Activated CD8-positive, alpha-beta memory T cell treated with anti-CD3 and anti-CD28 coated beads, Interleukin-2, amount 50 U/mL, for 24 hours (primary cell): ENCODE measurements around the gene CSMD2.

Experiments used
- DNase-seq: peaks from one replicate; pipeline ENCODE4 v3.0.0-alpha.2; 2020; ENCODE audit errors: extremely low read depth

The CSMD2 gene

DNA sequence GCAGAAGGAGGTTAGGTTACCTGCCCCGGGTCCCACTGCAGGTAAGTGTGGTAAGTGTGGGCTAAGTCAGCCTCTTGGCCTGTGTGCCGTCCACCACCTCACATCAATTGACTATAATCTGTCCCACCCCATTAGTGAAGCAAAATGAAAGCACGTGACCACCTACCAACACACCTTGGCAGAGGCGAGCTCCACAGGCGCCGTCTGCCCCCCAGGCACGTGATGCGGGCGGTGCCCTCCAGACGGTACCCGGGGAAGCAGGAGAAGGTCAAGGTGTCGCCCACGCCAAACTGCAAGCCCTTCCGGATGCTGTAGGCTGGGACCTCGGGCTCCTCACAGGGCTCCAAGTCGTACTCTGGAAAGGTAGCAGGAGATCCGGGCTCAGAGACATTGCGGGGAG, 450.6 kb downstream of the CSMD2 start:
- no peak for DNase-seq

- no peak for DNase-seq
These were observed 451.8 kb downstream of the CSMD2 start for GRCh38 chr1:33713058-33713877.

DNA sequence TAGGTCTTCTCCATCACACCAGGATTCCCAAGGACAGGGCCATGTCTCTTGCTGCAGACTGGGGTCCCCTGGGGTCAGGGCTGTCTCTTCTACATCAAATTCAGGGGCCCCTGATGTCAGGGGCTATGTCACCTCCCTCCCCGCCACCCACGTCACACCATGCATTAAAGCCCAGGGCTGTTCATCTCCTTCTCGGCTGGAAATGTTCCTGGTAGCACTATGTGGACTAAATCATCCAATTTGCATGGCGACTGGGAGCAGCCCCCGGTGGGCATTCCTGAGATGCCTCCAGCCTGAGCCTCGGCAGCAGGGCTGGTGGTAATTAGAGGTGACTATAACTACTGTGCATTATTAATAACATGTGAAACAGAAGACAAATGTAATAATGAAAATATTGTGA, 452.8 kb downstream of the CSMD2 start:
- no peak for DNase-seq

GRCh38 chr1:33711511-33711910, 453.5 kb downstream of the CSMD2 start:
- DNase-seq = no peak

DNA sequence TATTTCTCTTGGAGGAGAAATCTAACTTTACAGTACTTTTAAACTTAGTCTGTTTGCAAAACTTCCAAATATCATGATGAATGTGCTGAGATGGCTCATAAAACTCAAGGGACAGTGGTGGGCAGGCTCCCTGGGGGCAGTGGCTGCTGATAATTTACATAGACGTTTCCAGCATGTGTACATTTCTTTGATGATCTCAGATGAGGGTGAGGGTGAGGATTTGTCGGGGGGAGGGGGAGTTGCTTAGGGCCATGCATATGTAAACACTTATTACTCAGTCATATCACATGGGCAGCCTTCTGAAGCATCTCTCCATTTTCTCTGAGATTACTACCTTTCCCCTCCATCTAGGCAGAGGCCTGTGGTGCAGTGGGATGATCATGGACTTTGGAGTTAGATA, 454.1 kb downstream of the CSMD2 start:
- no peak for DNase-seq

DNA sequence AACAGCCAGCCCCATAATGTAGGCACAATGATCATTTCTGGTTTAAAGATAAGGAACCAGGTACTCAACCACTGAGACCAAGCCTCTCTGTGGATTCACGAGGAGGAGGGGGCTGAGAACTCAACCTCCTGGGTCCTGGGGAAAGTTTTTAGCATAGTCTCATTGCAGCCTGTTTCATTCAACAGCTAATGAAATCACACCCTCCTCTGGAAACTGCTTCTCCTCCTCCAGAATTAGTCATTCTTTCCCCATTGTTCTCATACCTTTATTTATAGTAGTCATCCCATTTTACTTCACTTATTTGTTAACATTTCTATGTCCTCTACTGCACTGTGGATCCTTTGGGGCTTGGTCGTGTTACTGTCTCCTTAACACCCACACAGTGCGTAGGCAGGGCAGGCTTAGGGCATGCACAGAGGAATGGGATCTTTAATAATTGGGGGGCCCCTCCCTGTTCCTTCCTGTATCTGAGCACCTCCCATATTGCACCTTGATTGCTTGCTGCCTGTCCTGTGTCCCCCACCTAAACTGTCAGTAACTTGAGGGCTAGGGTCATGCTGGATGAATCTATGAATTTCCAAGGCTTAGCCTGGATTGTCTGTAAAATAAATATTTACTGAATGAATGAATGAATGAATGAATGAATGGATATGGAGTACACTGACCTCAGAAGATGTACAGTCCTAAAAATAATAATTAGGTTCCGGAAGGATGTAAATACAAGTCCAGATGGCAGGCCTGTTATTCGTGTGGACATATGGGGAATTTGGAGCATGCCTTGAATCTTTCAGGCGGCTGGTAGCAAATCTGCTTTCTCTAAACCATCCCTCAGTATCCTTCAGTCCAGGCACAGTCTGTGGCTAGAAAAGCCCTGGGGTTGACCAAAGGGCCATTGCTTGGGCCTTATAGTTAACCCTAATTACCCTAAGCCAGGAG, 455.0 kb downstream of the CSMD2 start:
- DNase-seq = no peak

DNA sequence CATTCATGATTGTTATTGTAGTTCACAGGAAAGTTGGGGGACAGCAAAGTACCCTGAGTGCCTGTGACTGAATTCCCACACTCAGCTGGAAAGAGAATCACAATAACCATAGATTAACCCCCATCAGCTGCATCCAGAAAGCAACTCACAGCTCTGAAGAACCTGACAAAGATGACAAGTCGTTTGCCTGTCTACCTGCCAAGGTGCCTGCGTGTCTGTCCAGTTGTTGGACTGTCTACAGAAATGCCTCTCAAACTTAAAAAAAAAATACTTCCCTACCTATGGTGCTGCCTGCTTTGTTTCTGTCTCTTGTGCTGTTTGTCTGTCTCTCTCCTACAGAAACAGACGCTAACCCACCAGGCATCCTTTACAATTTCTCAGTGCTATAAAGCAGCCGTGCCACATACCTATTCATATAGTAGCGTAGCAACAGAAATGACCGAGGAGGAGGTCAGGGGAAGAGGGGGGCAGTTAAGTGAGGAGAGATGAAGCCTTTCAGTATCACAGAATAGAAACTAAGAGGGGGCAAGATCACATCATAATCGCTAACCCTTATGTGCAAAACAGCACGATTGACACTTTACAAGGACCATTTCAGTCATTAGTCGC, 455.8 kb downstream of the CSMD2 start:
- DNase-seq = no peak

GRCh38 chr1:33706634-33707255, 458.3 kb downstream of the CSMD2 start:
- no peak for DNase-seq

- no peak for DNase-seq
These were observed 461.6 kb downstream of the CSMD2 start for GRCh38 chr1:33703464-33703863.

DNA sequence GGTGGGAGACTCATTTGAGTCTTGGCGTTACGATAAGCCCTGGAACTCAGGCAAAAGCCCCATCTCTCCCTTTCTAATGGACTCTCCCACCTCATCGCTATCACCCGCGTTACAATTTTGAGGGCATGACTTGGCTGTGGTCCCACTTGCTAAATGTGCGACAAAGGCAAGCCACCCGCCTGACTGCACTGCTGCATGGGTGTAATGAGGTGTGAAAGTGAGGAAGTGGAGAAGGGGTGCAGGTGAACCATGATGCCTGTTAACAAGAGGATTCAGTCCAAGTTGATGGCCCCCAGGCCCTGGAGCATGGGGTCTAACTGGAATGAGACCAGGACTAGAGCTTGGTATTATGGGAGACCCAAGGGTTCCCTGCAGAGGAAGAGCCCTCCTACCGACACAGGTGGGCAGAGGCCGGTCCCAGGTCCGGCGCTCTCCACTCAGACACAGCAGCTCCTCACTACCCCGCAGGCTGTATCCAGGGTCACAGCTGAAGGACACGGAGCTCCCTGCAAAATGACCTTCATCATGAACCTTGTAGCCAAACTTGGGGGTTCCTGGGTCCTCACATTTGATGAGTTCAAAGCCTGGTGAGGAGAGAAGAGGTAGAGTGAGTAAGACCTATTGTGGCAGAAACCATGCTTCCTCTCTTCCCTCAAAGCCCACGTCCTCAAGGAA, 466.5 kb downstream of the CSMD2 start:
- DNase-seq = no peak

GRCh38 chr1:33697816-33698215, 467.2 kb downstream of the CSMD2 start:
- DNase-seq = no peak

DNA sequence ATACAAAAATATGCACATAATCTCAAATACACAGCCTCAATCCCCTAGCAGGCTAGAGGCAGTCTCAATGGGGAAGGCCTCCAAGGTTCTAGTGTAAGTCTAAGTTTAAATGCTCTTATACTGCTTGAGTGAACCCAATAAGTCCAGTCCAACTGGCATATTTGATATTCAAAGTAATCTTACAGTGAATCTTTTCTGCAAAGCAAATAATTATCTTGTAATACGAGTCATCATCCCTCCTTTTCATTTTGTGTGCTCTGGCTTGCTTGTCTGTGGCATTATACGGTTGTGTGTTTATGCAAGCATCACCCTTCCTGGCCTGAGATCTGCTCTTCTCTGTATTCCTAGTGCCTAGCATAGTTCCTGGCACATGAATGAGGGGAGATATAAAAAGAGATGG, 468.1 kb downstream of the CSMD2 start:
- no peak for DNase-seq

DNA sequence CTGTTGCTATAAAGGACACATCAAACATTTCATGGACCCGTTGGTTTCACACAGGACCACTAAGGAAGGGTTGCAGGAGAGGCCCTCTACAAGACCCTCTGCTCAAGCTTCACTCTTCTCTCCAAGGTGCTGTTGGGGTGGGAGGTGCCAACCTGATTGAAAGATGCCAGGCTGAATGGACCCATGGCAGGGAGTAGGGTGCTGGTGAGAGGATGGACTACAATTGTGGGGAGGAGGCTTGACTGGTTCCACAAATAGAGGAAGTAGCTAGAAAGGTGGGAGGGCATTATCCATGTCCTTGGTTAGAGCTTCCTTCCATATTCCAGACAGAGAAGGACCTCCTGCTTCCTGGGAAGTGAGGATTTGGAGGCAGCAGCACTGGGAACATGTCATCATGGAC, 468.7 kb downstream of the CSMD2 start:
- DNase-seq = no peak

DNA sequence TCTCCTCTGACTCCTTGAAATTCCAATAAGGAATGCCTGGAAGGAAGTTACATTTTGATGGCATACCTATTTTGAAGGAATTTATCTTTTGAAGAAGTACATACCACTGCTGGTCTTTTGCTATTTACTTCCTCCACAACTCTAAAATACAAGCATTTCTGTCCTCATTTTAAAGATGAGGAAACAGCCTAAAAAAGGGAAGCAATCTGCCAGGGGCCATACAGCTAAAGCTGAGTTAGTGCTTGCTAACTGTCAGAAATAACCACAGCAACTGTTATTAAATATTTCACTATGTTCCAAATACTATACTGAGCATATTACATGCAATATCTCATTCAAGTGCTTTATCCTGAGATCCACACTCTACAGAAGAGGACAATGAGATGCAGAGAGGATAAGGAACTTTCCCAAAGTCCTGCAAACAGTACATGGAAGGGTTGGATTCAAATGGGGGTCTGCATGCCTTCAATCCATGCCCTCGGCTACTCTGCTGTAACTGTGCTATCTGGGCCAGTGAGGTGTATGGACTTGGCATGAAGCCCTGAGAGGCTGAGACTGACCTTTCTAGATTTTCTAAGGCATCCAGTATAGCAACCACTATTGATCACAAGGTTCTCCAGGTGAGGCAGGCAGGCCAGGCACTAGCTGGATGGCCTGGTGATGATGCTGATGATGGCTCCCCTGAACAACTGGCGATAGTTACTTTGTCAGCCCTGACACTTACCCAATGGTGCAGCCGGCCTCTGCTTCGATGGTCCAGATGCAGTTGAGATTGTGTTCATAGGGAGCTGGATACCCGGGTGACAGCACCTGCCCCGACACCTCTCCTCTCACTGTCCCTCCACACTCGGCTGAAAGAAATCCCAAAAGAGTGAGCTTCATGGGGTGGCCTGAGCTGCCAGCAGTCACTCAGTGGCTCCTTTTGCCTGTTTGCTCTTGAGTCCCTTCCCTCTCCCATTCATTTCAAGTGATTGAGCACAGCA, 472.5 kb downstream of the CSMD2 start:
- DNase-seq = no peak

- DNase-seq = no peak
These were observed 478.0 kb downstream of the CSMD2 start for GRCh38 chr1:33687000-33687399.

DNA sequence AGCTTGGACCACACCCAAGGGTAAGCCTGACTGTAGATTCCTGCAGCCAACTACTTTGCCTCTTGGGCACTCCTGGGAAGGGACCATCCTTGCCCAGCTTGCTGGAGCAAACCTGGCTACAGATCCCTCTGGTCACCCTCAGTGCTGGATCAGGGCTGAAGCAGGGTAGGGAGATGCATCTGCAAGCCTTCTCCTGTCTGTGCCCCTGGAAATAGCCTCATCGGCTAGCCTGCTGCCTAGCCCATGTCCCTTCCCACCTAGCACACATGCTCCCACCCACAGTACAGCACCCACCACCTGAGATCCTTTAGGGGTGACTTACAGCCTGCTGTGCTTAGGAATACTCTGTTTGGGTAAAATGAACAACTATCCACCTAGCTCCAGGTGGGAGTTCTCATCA, 478.5 kb downstream of the CSMD2 start:
- no peak for DNase-seq

GRCh38 chr1:33685256-33685655, 479.8 kb downstream of the CSMD2 start:
- no peak for DNase-seq

DNA sequence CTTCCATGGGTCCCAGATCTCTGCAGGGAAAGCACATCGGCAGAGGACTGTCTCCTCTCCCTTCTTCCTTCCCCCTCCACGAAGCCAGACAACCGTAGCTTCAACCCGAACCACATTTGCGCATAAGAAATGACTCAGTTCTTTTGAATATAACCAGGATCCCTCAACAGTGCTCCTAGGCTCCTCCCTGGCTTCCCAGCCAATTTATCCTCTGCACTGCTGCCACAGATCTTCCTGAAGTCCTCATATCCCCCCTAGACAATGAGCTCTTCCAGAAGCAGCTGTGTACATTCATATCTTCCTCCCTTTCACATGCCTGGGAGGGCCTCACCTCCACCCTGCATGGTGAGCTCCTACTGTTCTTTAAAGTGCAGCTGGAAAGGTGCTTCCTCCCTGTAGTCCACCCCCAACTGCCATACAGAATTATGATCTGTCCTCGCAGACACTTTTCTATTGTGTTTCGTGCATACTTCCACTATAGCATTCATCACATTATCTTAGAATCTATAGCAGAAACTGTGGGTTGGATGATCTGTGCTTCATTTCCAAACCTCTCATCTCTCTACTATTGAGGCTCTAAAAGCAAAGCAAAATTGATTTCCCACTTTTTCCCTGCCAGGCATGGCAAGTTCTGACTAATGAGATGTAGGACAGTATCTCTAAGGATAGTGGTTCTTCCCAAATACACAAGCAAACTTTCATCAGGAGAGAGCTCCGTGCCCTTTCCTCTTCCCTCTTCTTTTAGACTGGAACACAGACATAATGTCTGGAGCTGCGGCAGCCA, 480.4 kb downstream of the CSMD2 start:
- DNase-seq = no peak

- no peak for DNase-seq
These were observed 481.1 kb downstream of the CSMD2 start for GRCh38 chr1:33683913-33684312.
